Inflammatory macrophage (primary cell): ENCODE results near the gene MYBPC1.
"Not testable (repeated sequence)": the region's sequence is repeated elsewhere in the genome, so short reads cannot be mapped to it uniquely, and the experiment has no call there.

ENCODE experiments used
- DNase-seq, 2 donors: peaks; one replicate each; pipeline ENCODE4 v3.0.0-alpha.2; 2020 to 2022

Gene MYBPC1

GRCh38 chr12:101653503-101653902 is 58.7 kb downstream of the MYBPC1 start:
- DNase-seq = no peak

DNA sequence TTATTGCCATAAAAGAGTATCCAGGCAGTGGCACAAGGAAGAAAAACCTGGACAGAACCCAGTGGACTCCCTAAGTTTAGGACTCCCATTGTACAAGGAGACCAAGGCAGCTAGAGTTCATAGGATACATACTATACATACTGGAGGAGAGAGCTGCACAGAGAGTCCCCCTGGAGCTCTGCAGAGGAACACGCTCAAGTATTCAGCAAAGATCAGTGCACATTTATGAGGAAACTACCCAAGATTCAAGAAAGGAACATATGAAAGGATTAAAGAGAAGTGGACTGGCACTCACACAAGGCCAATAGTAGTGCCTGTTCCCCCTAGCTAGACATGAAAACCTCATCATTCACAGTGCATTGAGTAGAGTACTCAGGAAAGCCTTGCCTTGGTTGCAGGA is 59.7 kb downstream of the MYBPC1 start:
- DNase-seq = no peak

DNA sequence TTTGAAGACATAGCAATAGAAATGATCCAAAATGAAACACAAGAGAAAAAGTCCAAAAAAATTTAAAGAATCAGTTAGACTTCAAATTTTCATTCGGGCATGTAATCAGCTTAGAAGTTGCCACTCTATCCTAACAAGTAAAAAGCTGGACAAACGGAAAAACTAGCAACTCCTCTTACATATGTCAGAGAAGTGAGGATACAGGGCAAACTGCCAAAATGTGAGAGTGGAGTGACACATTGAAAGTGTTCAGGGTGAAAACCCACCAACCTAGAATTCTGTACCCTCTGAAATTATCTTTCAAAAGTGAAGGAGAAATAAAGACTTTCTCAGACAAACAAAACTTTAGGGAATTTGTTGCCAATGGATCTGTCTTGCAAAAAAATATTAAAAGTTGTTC is 60.6 kb downstream of the MYBPC1 start:
- no peak for DNase-seq

DNA sequence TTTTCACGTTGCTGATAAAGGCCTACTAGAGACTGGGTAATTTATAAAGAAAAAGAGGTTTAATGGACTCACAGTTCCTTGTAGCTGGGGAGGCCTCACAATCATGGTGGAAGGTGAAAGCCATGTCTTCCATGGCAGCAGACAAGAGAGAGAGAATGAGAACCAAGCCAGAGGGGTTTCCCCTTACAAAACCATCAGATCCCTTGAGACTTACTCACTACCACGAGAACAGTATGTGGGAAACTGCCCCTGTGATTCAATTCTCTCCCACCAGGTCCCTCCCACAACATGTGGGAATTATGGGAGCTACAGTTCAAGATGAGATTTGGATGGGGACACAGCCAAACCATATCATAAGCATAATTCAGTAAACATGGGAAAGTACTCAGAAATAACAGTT is 65.9 kb downstream of the MYBPC1 start:
- DNase-seq = peak in 1 of 2 donors; percentile 20

- DNase-seq = no peak
These were observed 68.5 kb downstream of the MYBPC1 start for GRCh38 chr12:101663298-101663697.

- DNase-seq = no peak
These were observed 70.2 kb downstream of the MYBPC1 start for GRCh38 chr12:101664992-101665391.

GRCh38 chr12:101666052-101666728 is 71.4 kb downstream of the MYBPC1 start:
- DNase-seq = no peak

- no peak for DNase-seq
These were observed 72.8 kb downstream of the MYBPC1 start for GRCh38 chr12:101667591-101667990.

GRCh38 chr12:101670007-101670671 is 75.4 kb downstream of the MYBPC1 start:
- peak; percentile 77 to 84 for DNase-seq

GRCh38 chr12:101671157-101671791 is 76.5 kb downstream of the MYBPC1 start:
- peak; percentile 65 to 80 for DNase-seq

GRCh38 chr12:101671833-101672232 is 77.1 kb downstream of the MYBPC1 start:
- peak; percentile 21 to 59 for DNase-seq

DNA sequence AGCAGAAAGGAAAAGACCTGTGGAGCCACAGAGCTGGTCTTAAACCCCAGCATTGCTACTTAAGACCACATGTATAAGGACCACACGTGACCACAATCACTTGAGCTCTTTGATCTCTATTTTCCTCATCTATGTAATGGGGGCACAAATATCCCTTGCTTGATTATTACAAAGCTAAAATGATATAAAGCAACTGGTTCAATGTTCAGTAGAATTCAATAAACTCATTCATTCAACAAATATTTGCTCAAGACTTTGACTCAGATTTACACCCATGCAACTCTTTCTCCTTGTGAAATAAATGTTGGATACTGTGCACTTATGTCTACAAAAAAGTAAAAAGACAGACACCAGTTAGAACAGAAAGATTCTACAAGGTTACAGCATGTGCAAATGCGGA is 80.8 kb downstream of the MYBPC1 start:
- no peak for DNase-seq

DNA sequence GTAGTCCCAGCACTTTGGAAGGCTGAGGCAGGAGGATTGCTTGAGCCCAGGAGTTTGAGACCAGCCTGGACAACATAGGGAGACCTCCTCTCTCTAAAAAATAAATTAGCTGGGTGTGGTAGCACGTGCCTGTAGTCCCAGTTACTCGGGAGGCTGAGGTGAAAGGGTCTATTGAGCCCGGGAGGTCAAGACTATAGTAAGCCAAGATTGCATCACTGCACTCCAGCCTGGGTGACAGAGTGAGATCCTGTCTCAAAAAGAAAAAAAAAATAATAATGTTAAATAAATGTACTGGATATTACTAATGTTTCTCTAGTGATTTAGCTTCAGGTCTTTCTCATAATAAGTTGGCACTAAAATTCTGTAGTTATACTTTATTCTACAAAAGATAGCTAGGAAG is 81.7 kb downstream of the MYBPC1 start:
- not testable (repeated sequence) for DNase-seq

DNA sequence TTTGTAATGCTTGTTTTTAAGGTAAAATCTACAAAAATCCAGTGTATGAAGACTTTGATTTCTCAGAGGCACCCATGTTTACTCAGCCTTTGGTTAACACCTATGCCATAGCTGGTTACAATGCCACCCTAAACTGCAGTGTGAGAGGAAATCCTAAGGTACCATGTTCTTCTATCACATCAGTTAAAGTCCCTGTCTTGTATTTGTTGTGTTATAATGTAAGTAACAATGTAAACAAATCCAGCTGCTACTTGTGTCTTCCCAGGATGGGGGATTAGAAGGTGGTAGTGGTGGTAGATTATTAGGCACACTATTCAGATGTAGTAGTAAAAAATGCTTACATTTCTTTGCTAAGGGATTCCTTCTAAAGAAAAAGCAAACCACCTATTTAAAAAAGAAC is 83.3 kb downstream of the MYBPC1 start:
- DNase-seq = no peak

DNA sequence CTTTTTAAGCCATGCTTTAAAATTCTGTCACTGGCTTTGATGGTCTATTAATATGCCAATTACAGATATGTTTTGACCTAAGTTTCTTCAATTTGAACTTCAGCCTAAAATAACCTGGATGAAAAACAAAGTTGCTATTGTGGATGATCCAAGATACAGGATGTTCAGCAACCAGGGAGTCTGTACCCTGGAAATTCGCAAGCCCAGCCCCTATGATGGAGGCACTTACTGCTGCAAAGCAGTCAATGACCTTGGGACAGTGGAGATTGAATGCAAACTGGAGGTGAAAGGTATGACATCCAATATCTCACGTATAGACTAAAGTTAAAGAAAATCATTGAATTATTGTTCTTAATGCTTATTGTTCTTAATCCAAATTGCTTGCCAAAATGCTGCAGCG is 85.5 kb downstream of the MYBPC1 start:
- DNase-seq = no peak

- DNase-seq = no peak
These were observed 85.9 kb downstream of the MYBPC1 start for GRCh38 chr12:101680647-101681046.

GRCh38 chr12:101681627-101682026 is 86.9 kb downstream of the MYBPC1 start:
- DNase-seq = not testable (repeated sequence)

DNA sequence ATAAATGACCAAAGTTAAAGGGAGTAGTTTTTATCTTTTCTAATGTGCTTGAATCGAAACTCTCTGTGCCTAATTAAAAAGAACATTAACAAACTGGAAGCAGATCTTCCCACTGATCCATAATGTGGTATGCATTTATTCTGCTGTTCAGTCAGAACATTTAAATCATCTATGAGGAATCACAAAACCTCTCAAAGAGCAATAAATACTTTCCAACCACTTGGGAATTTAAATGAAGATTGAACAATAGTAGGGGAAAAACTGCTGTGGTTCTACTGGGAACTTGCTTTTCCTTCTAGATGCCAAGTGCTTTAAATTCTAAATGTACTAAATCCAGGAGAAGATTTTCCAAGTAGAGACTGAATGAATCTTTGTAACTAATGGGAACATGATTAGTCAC is 90.3 kb downstream of the MYBPC1 start:
- DNase-seq = no peak

DNA sequence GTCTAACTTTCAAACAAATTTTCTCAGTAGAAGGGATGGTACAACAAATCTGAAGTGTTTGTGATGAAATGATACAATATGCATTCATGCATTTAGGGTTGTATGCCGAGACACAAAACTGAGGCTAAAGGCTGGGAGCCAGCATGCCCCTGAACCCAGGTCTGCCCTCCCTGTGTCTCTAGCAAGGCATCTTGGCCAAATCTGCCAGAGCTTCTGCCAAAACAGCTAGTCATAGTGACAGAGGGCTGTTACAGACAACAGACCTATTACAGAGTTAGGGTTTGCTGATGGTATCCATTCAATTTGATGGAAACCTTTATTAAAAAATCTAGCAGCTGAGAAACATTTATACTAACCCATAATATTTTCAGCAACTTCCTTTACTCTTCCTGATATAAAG is 91.4 kb downstream of the MYBPC1 start:
- no peak for DNase-seq

DNA sequence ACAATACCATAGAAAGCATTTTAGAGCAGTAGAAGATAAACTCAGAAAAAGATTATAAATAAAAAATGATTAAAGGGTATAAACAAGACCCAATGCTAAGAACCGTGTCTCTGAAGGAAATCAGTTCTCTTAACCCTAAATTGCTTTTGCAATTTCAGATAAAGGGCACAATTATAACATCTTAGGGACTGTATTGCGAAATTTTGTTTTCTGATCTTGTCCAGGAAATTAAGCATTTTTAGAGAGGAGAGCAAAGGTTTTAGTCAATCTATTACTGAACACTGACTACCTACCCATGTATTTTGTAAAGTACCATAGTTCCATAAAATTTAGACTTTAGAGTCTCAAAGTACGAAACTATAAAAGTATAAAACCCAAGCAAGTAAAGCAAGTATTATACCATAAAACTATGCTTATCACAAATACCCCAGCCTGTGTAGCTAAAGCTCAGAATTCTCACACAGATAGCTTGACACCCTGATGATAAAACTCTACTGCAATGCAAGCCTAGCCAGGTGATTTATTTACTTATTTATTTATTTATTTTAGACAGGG is 95.8 kb downstream of the MYBPC1 start:
- DNase-seq = no peak

DNA sequence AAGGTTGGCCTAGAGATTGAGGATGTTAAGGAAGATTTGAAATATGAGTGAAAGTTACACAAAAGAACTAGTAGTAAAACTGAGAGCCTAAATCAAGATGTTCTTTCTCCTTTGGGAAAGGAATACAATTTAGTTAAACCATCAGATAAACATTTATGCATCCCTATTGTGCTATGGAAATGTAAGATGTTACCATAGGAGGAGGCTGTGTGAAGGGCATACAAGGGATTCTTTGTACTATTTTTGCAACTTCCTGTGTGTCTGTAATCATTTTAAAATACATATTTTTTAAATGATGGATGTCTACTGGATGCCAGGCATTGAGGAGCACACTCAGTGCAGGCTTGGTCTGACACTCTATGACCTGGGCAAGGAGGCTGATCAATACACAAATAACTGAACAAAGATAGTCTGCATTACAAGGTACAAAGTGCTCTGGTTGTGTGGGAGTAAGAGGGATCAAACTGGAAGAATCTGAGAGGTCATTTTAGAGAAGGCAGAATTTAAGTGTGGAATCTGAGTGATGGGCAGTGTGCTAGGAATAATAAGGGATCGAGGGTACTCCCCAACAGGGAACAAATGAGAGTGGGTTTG is 96.8 kb downstream of the MYBPC1 start:
- no peak for DNase-seq

GRCh38 chr12:101694297-101694848 is 99.6 kb downstream of the MYBPC1 start:
- no peak for DNase-seq

GRCh38 chr12:101694986-101695385 is 100.2 kb downstream of the MYBPC1 start:
- no peak for DNase-seq
